Mesenchymal stem cell (in vitro differentiated cells and primary cell): ENCODE measurements around the gene CYP1A2.

Experiments
- DNase-seq: peaks from one replicate; pipeline ENCODE4 v3.0.0-alpha.2; 2013
- H2AFZ ChIP-seq: one replicate; pipeline ENCODE4 v1.6.1; 2013; ENCODE audit warnings: low read depth, mild to moderate bottlenecking, control low read depth, inconsistent platforms, low read length, moderate library complexity
- H2AK5ac ChIP-seq: 2 replicates; pipeline ENCODE4 v1.6.1; 2013; ENCODE audit warnings: low read length, moderate library complexity, mild to moderate bottlenecking, inconsistent platforms; ENCODE audit not compliant: severe bottlenecking
- H2BK120ac ChIP-seq: one replicate; pipeline ENCODE4 v1.6.1; 2013; ENCODE audit warnings: low read depth, mild to moderate bottlenecking, inconsistent platforms, low read length, moderate library complexity
- H2BK12ac ChIP-seq, 2 experiments: one replicate each; pipeline ENCODE4 v1.6.1; 2013; ENCODE audit warnings: inconsistent platforms in 2 of 2, low read length in 2 of 2, mild to moderate bottlenecking in 2 of 2, moderate library complexity in 2 of 2, control low read depth in 1 of 2
- H2BK15ac ChIP-seq: one replicate; pipeline ENCODE4 v1.6.1; 2013; ENCODE audit warnings: mild to moderate bottlenecking, low read depth, inconsistent platforms; ENCODE audit not compliant: poor library complexity, severe bottlenecking
- H2BK5ac ChIP-seq: 2 replicates; pipeline ENCODE4 v1.6.1; 2013; ENCODE audit warnings: low read depth, mild to moderate bottlenecking, low read length, control low read depth, inconsistent platforms; ENCODE audit not compliant: poor library complexity, severe bottlenecking
- H3K14ac ChIP-seq, 2 experiments: one replicate each; pipeline ENCODE4 v1.6.1; 2013; ENCODE audit warnings: inconsistent platforms in 2 of 2, low read length in 2 of 2, control low read depth in 1 of 2, mild to moderate bottlenecking in 1 of 2, moderate library complexity in 1 of 2
- H3K18ac ChIP-seq, 2 experiments: one replicate each; pipeline ENCODE4 v1.6.1; 2013; ENCODE audit warnings: inconsistent platforms in 2 of 2, low read length in 2 of 2, control low read depth in 1 of 2, low read depth in 1 of 2, mild to moderate bottlenecking in 1 of 2
- H3K23ac ChIP-seq, 2 experiments: one replicate each; pipeline ENCODE4 v1.6.1; 2013; ENCODE audit warnings: inconsistent platforms in 2 of 2, low read length in 2 of 2, mild to moderate bottlenecking in 2 of 2, moderate library complexity in 2 of 2, control low read depth in 1 of 2
- H3K27ac ChIP-seq: 2 replicates; pipeline ENCODE4 v1.5.1; 2013; ENCODE audit warnings: mild to moderate bottlenecking, moderate library complexity, low read length, control low read depth, inconsistent platforms; ENCODE audit not compliant: poor library complexity, severe bottlenecking
- H3K27me3 ChIP-seq, 2 experiments: 2 replicates each; pipeline versions ENCODE4 v1.6.1 to v1.7.0; 2013; ENCODE audit warnings: low read length in 2 of 2, mild to moderate bottlenecking in 2 of 2, moderate library complexity in 2 of 2, control low read depth in 1 of 2, inconsistent platforms in 1 of 2; ENCODE audit not compliant: control insufficient read depth in 1 of 2, insufficient read depth in 1 of 2
- H3K36me3 ChIP-seq, 2 experiments: 2 replicates each; pipeline versions ENCODE4 v1.6.1 to v1.7.0; 2013; ENCODE audit warnings: low read length in 2 of 2, control low read depth in 1 of 2, inconsistent platforms in 1 of 2, low read depth in 1 of 2, mild to moderate bottlenecking in 1 of 2; ENCODE audit not compliant: insufficient read depth in 2 of 2, control insufficient read depth in 1 of 2
- H3K4ac ChIP-seq, 2 experiments: one replicate each; pipeline ENCODE4 v1.6.1; 2013; ENCODE audit warnings: inconsistent platforms in 2 of 2, low read length in 2 of 2, mild to moderate bottlenecking in 2 of 2, moderate library complexity in 2 of 2, control low read depth in 1 of 2, low read depth in 1 of 2
- H3K4me1 ChIP-seq: 2 replicates; pipeline ENCODE4 v1.6.1; 2013; ENCODE audit warnings: low read depth, low read length, control low read depth; ENCODE audit not compliant: control insufficient read depth, insufficient read depth
- H3K4me2 ChIP-seq: 2 replicates; pipeline ENCODE4 v1.6.1; 2013; ENCODE audit warnings: low read length, mild to moderate bottlenecking, inconsistent platforms; ENCODE audit not compliant: poor library complexity, severe bottlenecking
- H3K4me3 ChIP-seq, 2 experiments: 2 replicates each; pipeline versions ENCODE4 v1.5.1 to v1.7.0; 2013; ENCODE audit warnings: low read length in 2 of 2, mild to moderate bottlenecking in 2 of 2, control low read depth in 1 of 2, low read depth in 1 of 2; ENCODE audit not compliant: insufficient read depth in 1 of 2
- H3K79me1 ChIP-seq: replicated peaks from 2 replicates; pipeline ENCODE4 v1.6.1; 2013; ENCODE audit warnings: mild to moderate bottlenecking, control low read depth, low read length, inconsistent platforms; ENCODE audit not compliant: poor library complexity, severe bottlenecking
- H3K9ac ChIP-seq: 2 replicates; pipeline ENCODE4 v1.7.0; 2013; ENCODE audit warnings: mild to moderate bottlenecking, low read length, moderate library complexity
- H3K9me3 ChIP-seq: 2 replicates; pipeline ENCODE4 v1.7.0; 2013; ENCODE audit warnings: mild to moderate bottlenecking, low read length; ENCODE audit not compliant: control insufficient read depth
- H4K8ac ChIP-seq: one replicate; pipeline ENCODE4 v1.6.1; 2013; ENCODE audit warnings: inconsistent platforms, mild to moderate bottlenecking, low read length, moderate library complexity
- H4K91ac ChIP-seq: one replicate; pipeline ENCODE4 v1.6.1; 2013; ENCODE audit warnings: mild to moderate bottlenecking, low read length, inconsistent platforms
- WGBS: methylation state at CpG from one replicate; pipeline ENCODE4 v1.1.7; 2013; ENCODE audit warnings: mixed read lengths; 5-methylcytosine and 5-hydroxymethylcytosine counted together

CYP1A2 gene

GRCh38 chr15:74754593-74755215, 6.1 kb downstream of the CYP1A2 start:
- Histone ChIP-seq H3K79me1 (no peaks in the 10 kb centered on the region), H3K9me3 (no peaks in the 10 kb centered on the region), H3K18ac (no peak overlapping the region), H2BK5ac (no peak overlapping the region), H3K36me3 (no peaks in the 10 kb centered on the region), H3K27me3 (peaks cover 17 to 51% of the 10 kb centered on the region in 2 experiments), H2BK120ac (no peak overlapping the region), H3K23ac (no peak overlapping the region), H3K9ac (no peak overlapping the region), H3K4ac (no peak overlapping the region), H2AK5ac (no peak overlapping the region), H2AFZ (no peak overlapping the region), H3K4me1 (peaks cover 3% of the 10 kb centered on the region), H3K14ac (no peak overlapping the region), H4K8ac (no peak overlapping the region), H4K91ac (no peak overlapping the region), H3K4me3 (no peak overlapping the region), H3K27ac (no peak overlapping the region), H3K4me2 (no peak overlapping the region), H2BK15ac (no peak overlapping the region), H2BK12ac (no peak overlapping the region)
- WGBS = 94% methylated on average over 20 of the region's 20 CpGs
- DNase-seq = no peak

DNA sequence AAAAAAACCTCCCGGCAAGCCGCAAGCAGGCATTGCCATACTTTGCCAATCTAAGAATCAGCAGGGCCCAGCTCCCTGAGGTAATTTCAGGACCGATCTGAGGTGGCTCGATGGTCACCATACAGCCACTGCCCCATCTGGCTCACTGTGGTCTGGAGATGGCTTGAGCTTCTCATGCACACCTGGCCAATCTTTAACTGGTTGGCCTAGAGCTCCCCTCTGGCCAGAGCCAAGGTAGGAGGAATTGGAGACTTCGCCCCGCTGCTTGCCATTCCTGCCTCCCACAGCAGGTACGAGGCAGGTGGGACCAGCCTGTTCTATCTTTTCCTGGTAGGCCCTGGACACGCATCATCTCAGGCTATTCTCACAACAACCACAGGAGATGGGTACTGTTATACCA, 10.1 kb downstream of the CYP1A2 start:
- H2AK5ac ChIP-seq = no peak overlapping the region
- H3K36me3 ChIP-seq = no peaks in the 10 kb centered on the region
- H4K8ac ChIP-seq = no peak overlapping the region
- 83% methylated on average over 7 of the region's 8 CpGs for WGBS
- H3K14ac ChIP-seq = no peak overlapping the region
- H4K91ac ChIP-seq = no peak overlapping the region
- no peak overlapping the region for H3K4me3 ChIP-seq
- H3K27ac ChIP-seq = no peak overlapping the region
- no peak overlapping the region for H3K4ac ChIP-seq
- no peak overlapping the region for H3K23ac ChIP-seq
- no peak overlapping the region for H2AFZ ChIP-seq
- no peak for DNase-seq
- no peaks in the 10 kb centered on the region for H3K79me1 ChIP-seq
- H3K4me1 ChIP-seq = no peaks in the 10 kb centered on the region
- H3K4me2 ChIP-seq = no peak overlapping the region
- no peak overlapping the region for H2BK5ac ChIP-seq
- peaks cover 10 to 59% of the 10 kb centered on the region in 2 experiments for H3K27me3 ChIP-seq
- H2BK15ac ChIP-seq = no peak overlapping the region
- no peak overlapping the region for H3K18ac ChIP-seq
- H3K9ac ChIP-seq = no peak overlapping the region
- H2BK12ac ChIP-seq = no peak overlapping the region
- H2BK120ac ChIP-seq = no peak overlapping the region
- no peaks in the 10 kb centered on the region for H3K9me3 ChIP-seq

- H2BK15ac ChIP-seq = no peak overlapping the region
- H3K36me3 ChIP-seq = no peaks in the 10 kb centered on the region
- H3K27me3 ChIP-seq = peaks cover 16 to 57% of the 10 kb centered on the region in 2 experiments
- H3K27ac ChIP-seq = no peak overlapping the region
- H3K4me2 ChIP-seq = no peak overlapping the region
- no peak overlapping the region for H3K18ac ChIP-seq
- H2BK120ac ChIP-seq = no peak overlapping the region
- H4K91ac ChIP-seq = no peak overlapping the region
- H2BK12ac ChIP-seq = no peak overlapping the region
- no peak overlapping the region for H3K4me3 ChIP-seq
- H4K8ac ChIP-seq = no peak overlapping the region
- H2BK5ac ChIP-seq = no peak overlapping the region
- H3K4me1 ChIP-seq = no peaks in the 10 kb centered on the region
- no peak overlapping the region for H3K14ac ChIP-seq
- no peak overlapping the region for H2AFZ ChIP-seq
- no peak overlapping the region for H3K9ac ChIP-seq
- no peak overlapping the region for H2AK5ac ChIP-seq
- H3K4ac ChIP-seq = no peak overlapping the region
- no peaks in the 10 kb centered on the region for H3K79me1 ChIP-seq
- WGBS = 56% methylated on average over 5 of the region's 6 CpGs
- no peak for DNase-seq
- no peaks in the 10 kb centered on the region for H3K9me3 ChIP-seq
- H3K23ac ChIP-seq = no peak overlapping the region
Observed at GRCh38 chr15:74762791-74763150, 14.1 kb downstream of the CYP1A2 start.

- H4K91ac ChIP-seq = no peak overlapping the region
- H3K27me3 ChIP-seq = peaks cover 20 to 63% of the 10 kb centered on the region in 2 experiments
- no peak overlapping the region for H3K23ac ChIP-seq
- no peak overlapping the region for H3K14ac ChIP-seq
- no peak overlapping the region for H3K9ac ChIP-seq
- no peak overlapping the region for H3K27ac ChIP-seq
- H3K4me2 ChIP-seq = no peak overlapping the region
- H3K18ac ChIP-seq = no peak overlapping the region
- no peaks in the 10 kb centered on the region for H3K79me1 ChIP-seq
- H2AFZ ChIP-seq = no peak overlapping the region
- no peak for DNase-seq
- H3K4ac ChIP-seq = no peak overlapping the region
- H4K8ac ChIP-seq = no peak overlapping the region
- H3K9me3 ChIP-seq = no peaks in the 10 kb centered on the region
- H2BK5ac ChIP-seq = no peak overlapping the region
- H2BK120ac ChIP-seq = no peak overlapping the region
- no peak overlapping the region for H3K4me3 ChIP-seq
- H3K4me1 ChIP-seq = no peaks in the 10 kb centered on the region
- no peak overlapping the region for H2BK12ac ChIP-seq
- 88% methylated on average over 15 of the region's 15 CpGs for WGBS
- no peaks in the 10 kb centered on the region for H3K36me3 ChIP-seq
- H2AK5ac ChIP-seq = no peak overlapping the region
- no peak overlapping the region for H2BK15ac ChIP-seq
Observed at GRCh38 chr15:74763416-74763815, 14.8 kb downstream of the CYP1A2 start.
